Right lung (tissue), 5 donors: ENCODE results near the gene PPP4R2. TPM values are rescaled to one million over a fixed set of nuclear protein-coding genes. Genes with fewer than 3 reads are reported as not detected.

Experiments
- DNase-seq, 2 donors: peaks; one replicate each; pipeline ENCODE4 v3.0.0-alpha.2; 2013
- polyA plus RNA-seq, 5 donors: library from polyadenylated mRNA; unstranded; fragments of 120-200 nt; gene quantifications; one replicate each; pipeline versions ENCODE4 v1.2.1 to v1.2.3, GENCODE V29; 2013; ENCODE audit warnings: inconsistent platforms in 1 of 5, low replicate concordance in 1 of 5; ENCODE audit not compliant: insufficient read length in 5 of 5, insufficient read depth in 1 of 5

The PPP4R2 gene
- polyA plus RNA-seq, 5 donors = 57.3 to 105 (median 85.6) TPM

DNA sequence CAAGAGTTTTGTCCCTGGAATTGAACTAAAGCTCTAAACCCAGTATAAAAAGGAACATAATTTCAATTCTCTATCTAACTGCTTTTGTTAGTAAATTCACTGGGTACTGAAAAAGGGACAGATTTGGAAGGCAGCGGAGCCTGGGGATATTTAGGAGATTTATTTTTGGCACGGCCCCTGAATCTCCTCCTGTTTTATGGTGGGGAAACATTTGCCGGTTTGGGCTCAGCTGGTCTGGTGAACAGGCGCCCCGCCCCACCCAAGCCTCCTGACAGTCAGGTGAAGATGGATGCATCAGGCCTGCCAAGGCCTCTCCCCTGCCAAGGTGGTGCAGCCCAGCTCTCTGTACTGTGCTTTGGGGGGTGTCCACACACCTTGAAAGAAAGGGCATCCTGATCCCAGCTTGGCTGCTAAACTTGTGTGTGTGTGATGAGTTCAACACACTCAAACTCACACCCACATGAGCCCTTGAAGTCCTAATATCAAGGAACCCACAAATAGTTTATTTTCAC, 111.1 kb downstream of the PPP4R2 start:
- DNase-seq = no peak

GRCh38 chr3:73108750-73109149, 112.1 kb downstream of the PPP4R2 start:
- DNase-seq = no peak

DNA sequence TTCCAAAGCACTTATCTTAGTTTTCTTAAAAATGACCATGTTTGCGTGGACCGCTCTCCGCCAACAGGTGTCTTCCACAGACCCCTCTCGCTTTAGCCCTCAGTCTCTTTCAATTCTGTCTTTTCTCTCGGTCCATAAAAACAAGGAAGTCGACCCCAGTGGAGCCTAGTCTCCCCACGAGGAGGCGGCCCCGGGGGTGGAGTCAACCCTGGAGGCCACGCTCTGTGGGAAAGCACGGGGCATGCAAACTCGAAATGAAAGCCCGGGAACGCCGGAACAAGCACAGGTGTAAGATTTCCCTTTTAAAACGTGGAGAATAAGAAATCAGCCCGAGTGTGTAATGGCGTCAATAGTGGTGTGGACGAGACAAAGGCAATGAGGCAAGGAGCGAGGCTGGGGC, 113.9 kb downstream of the PPP4R2 start:
- no peak for DNase-seq

DNA sequence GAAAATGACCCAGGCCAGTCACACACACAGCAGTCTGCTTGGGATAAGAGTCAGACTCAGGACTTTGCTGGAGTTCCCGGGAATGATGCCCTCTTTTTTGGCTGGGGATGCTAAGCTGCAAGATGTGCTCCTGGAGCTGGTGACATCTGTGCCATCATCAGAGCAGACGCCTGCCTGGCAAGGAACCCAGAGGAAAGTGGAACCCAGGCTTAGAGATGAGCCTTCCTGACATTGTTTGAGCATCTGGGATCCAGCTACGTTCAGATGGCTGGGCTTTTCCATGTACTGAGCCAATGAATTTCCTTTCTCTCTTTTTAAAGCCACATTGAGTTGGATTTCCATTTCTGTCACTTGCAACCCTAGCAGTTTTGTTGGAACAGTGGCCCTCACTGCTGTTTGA, 118.1 kb downstream of the PPP4R2 start:
- DNase-seq = no peak

DNA sequence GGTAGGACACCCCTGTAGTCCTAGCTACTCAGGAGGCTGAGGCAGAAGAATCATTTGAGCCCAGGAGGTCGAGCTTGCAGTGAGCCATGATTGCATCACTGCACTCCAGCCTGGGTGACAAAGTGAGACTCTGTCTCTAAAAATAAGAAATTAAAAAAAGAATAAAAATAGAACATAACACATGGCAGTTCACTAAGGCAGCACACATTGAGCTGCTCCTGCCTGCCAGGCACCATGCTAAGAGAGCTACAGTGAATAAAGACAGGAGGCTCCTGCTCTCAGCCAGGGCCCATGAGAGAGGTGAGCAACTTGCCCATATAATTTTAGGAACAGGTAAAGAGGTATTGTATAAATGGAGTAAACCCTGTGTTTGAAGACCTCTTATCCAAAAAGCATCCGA, 119.2 kb downstream of the PPP4R2 start:
- DNase-seq = no peak

Other genes starting within 250 kb of the PPP4R2 start
- 10 to 100 TPM; 18.8 to 26.1 (median 21.7) TPM for gene SHQ1, start 148.4 kb upstream of the PPP4R2 start, polyA plus RNA-seq
- 10 to 100 TPM; 12.4 to 18.3 (median 16.7) TPM for gene GXYLT2, start 108.8 kb upstream of the PPP4R2 start, polyA plus RNA-seq
- gene EBLN2, start 64.8 kb downstream of the PPP4R2 start, polyA plus RNA-seq = 1 to 10 TPM; 4.8 to 9.1 (median 8.6) TPM